Mesodermal cell (in vitro differentiated cells): ENCODE measurements around the gene EPHA8.
A peak's percentile ranks its signal among the peaks of the same experiment; 100 is the strongest.

Experiments
- H3K27ac ChIP-seq: 2 replicates; pipeline ENCODE4 v1.7.0; 2013; ENCODE audit warnings: mild to moderate bottlenecking, low read depth, low read length, moderate library complexity; ENCODE audit not compliant: severe bottlenecking
- H3K36me3 ChIP-seq: 2 replicates; pipeline ENCODE4 v1.7.1; 2013; ENCODE audit warnings: mild to moderate bottlenecking, low read length, moderate library complexity; ENCODE audit not compliant: control insufficient read depth, insufficient read depth
- H3K4me1 ChIP-seq: one replicate; pipeline ENCODE4 v1.7.1; 2013; ENCODE audit warnings: mild to moderate bottlenecking, low read length; ENCODE audit not compliant: insufficient read depth, control insufficient read depth, poor library complexity, severe bottlenecking
- H3K4me3 ChIP-seq: 2 replicates; pipeline ENCODE4 v1.7.0; 2013; ENCODE audit warnings: low read length, control low read depth, mild to moderate bottlenecking; ENCODE audit not compliant: insufficient read depth, poor library complexity, severe bottlenecking; ENCODE audit errors: extremely low read depth
- H3K9me3 ChIP-seq: 2 replicates; pipeline ENCODE4 v1.7.1; 2013; ENCODE audit warnings: mild to moderate bottlenecking, low read length, moderate library complexity; ENCODE audit not compliant: control insufficient read depth
- WGBS, 2 experiments: methylation state at CpG; one replicate each; pipeline ENCODE4 v1.1.5; 2013; ENCODE audit warnings: missing lambda C conversion rate in 2 of 2; ENCODE audit not compliant: insufficient coverage in 2 of 2; 5-methylcytosine and 5-hydroxymethylcytosine counted together

Gene EPHA8

DNA sequence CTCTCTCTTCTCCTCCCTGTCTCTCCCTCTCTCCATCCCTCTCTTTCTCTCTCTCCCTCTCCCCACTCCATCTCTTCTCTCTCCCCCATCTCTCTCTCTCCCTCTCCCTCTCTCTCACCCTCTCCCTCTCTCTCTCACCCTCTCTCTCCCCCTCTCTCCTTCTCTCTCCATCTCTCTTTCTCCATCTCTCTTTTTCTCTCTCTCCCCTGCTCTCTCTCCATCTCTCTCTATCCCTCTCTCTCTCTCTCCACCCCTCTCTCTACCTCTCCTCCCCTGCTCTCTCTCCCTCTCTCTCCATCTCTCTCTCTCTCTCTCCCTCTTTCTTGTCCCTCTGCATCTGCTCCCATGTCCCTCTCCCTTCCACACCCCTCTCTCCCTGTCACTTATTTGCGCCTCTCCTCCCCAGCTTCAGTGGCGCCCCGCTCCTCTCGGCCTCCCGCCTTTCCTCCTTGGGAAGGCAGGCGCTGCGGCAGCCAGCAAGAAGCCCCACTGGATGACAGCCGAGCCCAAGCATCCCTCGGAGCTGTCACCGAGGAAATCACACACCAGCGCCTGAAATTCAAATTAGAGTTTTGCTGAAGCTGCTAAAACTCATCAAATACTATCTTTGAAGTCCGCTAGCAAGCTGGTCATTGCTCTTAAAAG, 15.3 kb upstream of the EPHA8 start:
- WGBS, 2 experiments = 62 to 69% methylated on average over 10 to 11 of the region's 12 CpGs
- H3K9me3 ChIP-seq = no peaks in the 10 kb centered on the region
- no peak overlapping the region for H3K27ac ChIP-seq
- no peaks in the 10 kb centered on the region for H3K4me1 ChIP-seq
- no peaks in the 10 kb centered on the region for H3K36me3 ChIP-seq
- no peak overlapping the region for H3K4me3 ChIP-seq

- Histone ChIP-seq H3K4me3 (no peak overlapping the region), H3K27ac (no peak overlapping the region), H3K36me3 (no peaks in the 10 kb centered on the region), H3K9me3 (no peaks in the 10 kb centered on the region), H3K4me1 (no peaks in the 10 kb centered on the region)
- WGBS, 2 experiments = 91 to 92% methylated on average over 10 to 11 of the region's 11 CpGs
Observed at GRCh38 chr1:22550021-22550420, 13.3 kb upstream of the EPHA8 start.

DNA sequence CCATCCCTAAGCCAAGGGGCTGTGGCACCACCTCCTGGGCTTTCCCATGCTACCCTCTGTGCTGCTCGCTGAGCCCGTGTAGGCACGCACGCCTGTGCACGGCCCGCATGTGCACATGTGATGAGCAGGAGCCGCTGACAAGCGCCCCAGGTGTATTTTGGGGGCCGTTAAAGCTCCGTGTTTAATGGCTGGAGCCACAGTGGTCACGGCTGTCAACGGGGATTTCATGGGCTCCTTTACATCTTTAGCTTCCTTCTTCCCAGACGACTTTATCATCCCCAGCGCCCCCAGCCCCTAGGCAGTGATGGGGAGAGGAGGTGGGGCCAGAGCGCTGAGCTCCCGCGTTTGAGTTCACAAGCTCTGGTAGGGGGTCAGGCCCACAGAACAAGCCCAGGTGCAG, 11.7 kb upstream of the EPHA8 start:
- no peak overlapping the region for H3K27ac ChIP-seq
- no peaks in the 10 kb centered on the region for H3K36me3 ChIP-seq
- H3K9me3 ChIP-seq = no peaks in the 10 kb centered on the region
- 87 to 94% methylated on average over 6 to 14 of the region's 17 CpGs for WGBS, 2 experiments
- no peaks in the 10 kb centered on the region for H3K4me1 ChIP-seq
- H3K4me3 ChIP-seq = no peak overlapping the region

DNA sequence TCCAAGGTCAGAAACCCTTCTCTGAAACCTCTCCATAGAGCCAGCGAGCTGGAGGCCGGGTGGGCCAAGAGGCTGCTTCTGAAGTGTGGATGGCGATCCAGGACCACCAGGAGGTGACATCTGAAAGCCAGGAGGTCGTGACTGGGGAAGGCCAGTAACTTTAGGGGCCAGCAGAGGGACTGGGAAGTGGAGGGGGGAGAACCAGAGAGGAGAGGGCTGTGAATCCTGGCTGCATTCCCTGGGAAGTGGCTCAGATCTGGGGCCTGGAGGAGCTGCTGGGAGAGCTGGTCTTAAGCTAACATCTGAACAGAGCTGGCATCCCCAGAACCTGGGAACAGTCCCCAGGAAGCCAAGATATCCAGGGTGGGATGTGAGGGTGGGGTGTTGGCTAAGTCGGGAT, 11.3 kb upstream of the EPHA8 start:
- no peaks in the 10 kb centered on the region for H3K36me3 ChIP-seq
- H3K27ac ChIP-seq = no peak overlapping the region
- no peak overlapping the region for H3K4me3 ChIP-seq
- H3K9me3 ChIP-seq = no peaks in the 10 kb centered on the region
- no peaks in the 10 kb centered on the region for H3K4me1 ChIP-seq
- 63 to 83% methylated on average over 4 of the region's 5 CpGs for WGBS, 2 experiments

DNA sequence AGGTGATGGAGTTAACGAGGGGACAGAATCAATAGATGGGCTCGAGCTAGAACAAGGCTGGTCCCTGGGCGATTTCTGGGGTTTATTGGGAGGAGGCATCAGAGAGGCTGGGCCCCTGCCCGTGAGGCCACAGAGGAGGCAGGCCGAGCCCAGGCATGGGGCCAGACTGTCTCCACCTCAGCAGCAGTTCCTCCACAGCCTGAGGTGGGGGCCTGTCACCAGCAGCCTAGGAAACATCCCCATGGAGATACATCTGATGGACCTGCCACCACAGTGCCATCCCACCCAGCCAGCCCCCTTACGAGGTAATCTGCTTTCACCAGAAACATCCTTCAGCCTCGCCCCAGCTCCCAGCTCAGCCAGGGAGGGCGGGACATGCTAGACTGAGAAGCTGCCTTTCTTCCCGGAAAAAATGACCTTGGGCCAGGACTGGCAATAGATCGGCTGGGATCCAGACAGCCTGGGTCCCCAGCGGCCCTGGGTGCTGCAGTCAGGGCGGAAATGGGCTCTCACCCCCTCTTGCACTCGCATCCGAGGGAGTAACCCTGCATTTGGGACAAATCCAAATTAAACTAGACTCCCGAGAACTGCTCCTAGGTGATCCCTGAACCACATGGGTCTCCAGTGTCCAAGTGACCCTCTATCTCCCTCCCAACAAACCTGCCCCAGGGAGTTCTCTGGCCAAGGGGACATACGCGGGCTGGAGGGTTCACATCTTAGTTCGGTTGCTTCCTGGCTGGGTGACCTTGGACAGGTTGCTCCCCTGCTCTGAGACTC, 10.0 kb upstream of the EPHA8 start:
- Histone ChIP-seq H3K36me3 (no peaks in the 10 kb centered on the region), H3K27ac (no peak overlapping the region), H3K9me3 (no peaks in the 10 kb centered on the region), H3K4me1 (no peaks in the 10 kb centered on the region), H3K4me3 (no peak overlapping the region)
- 79 to 89% methylated on average over 14 to 17 of the region's 18 CpGs for WGBS, 2 experiments

GRCh38 chr1:22553991-22554522, 9.2 kb upstream of the EPHA8 start:
- Histone ChIP-seq H3K27ac (no peak overlapping the region), H3K4me1 (no peaks in the 10 kb centered on the region), H3K9me3 (no peaks in the 10 kb centered on the region), H3K36me3 (no peaks in the 10 kb centered on the region), H3K4me3 (no peak overlapping the region)
- WGBS, 2 experiments = 81 to 90% methylated on average over 5 to 7 of the region's 8 CpGs

DNA sequence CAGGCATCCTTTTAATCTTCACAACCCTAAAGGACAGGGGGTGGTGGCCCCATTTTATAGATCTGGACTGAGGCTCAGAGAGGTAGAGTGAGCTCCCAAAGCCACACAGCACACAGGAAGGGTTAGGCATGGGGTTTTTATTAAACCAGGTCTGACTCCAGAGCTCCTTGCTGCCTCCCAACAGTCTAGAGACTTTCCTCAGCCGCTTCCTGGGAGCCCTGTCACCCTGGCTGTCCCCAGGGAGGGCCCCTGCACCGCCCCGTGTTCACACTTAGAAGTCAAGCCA, 8.0 kb upstream of the EPHA8 start:
- Histone ChIP-seq H3K36me3 (no peaks in the 10 kb centered on the region), H3K9me3 (no peaks in the 10 kb centered on the region), H3K4me3 (no peak overlapping the region), H3K27ac (no peak overlapping the region), H3K4me1 (no peaks in the 10 kb centered on the region)
- WGBS, 2 experiments = 82 to 90% methylated on average over 3 of the region's 3 CpGs

DNA sequence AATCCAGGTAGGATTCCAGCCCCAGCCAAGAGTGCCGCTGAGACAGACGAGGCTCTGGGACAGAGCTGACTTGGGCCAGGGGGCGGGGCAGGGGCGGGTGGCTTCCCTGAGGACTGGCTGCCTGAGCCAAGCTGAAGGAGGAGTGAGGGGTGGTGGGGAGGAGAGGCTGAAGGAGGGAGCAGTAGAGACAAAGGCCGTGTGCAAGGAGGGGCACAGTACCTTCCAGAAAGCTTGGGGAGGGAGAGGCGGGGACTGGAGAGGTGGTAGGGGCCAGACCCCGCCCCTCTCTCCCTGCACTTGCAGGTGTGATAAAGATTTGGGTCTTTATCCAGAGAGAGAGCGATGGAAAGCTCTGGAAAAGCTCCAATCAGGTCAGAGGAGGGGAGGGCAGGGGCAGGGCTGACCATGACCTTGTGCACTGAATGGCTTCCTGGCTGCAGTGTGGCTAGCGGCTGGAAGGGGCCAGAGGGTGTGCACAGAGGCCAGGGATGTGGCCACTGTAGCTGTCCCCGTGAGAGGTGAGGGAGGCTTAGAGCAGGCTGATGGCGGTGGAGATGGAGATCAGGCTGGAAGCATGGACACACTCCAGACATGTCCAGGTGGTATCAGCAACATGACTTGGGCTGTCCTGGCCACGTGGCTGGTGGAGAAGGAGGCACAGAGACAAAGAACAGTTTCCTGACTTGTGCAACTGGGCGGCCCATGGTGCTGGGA, 6.7 kb upstream of the EPHA8 start:
- H3K4me3 ChIP-seq = no peak overlapping the region
- H3K4me1 ChIP-seq = no peaks in the 10 kb centered on the region
- H3K9me3 ChIP-seq = no peaks in the 10 kb centered on the region
- WGBS, 2 experiments = 43 to 44% methylated on average over 12 of the region's 13 CpGs
- no peak overlapping the region for H3K27ac ChIP-seq
- no peaks in the 10 kb centered on the region for H3K36me3 ChIP-seq

GRCh38 chr1:22557341-22557950, 5.8 kb upstream of the EPHA8 start:
- Histone ChIP-seq H3K4me1 (no peaks in the 10 kb centered on the region), H3K27ac (no peak overlapping the region), H3K36me3 (no peaks in the 10 kb centered on the region), H3K9me3 (no peaks in the 10 kb centered on the region), H3K4me3 (no peak overlapping the region)
- 77 to 94% methylated on average over 3 to 4 of the region's 5 CpGs for WGBS, 2 experiments

GRCh38 chr1:22563671-22564602, 648 bp downstream of the EPHA8 start:
- Histone ChIP-seq H3K9me3 (no peaks in the 10 kb centered on the region), H3K36me3 (no peaks in the 10 kb centered on the region), H3K4me1 (no peaks in the 10 kb centered on the region), H3K27ac (no peak overlapping the region), H3K4me3 (peak overlapping the region; percentile 11)
- WGBS, 2 experiments = 5% methylated on average over 43 to 49 of the region's 57 CpGs
